Stimulated activated CD4-positive, alpha-beta T cell treated with anti-CD3 and anti-CD28 coated beads, Interleukin-4, amount 100 ng/mL, for 4 hours (primary cell): ENCODE data around the gene MED12L.

Source experiments
- DNase-seq, 2 experiments: peaks; one replicate each; pipeline ENCODE4 v3.0.0-alpha.2; 2020

Gene MED12L

GRCh38 chr3:151330379-151330778, 244.9 kb downstream of the MED12L start:
- DNase-seq = no peak

GRCh38 chr3:151330899-151331298, 245.4 kb downstream of the MED12L start:
- no peak for DNase-seq

GRCh38 chr3:151331696-151332095, 246.2 kb downstream of the MED12L start:
- DNase-seq = no peak

GRCh38 chr3:151345859-151346258, 260.4 kb downstream of the MED12L start:
- DNase-seq = no peak

- DNase-seq = no peak
Observed at GRCh38 chr3:151346292-151346691, 260.8 kb downstream of the MED12L start.

- DNase-seq = no peak
Observed at GRCh38 chr3:151347432-151347831, 262.0 kb downstream of the MED12L start.

- no peak for DNase-seq
Observed at GRCh38 chr3:151350656-151351055, 265.2 kb downstream of the MED12L start.

GRCh38 chr3:151351219-151351618, 265.8 kb downstream of the MED12L start:
- DNase-seq = no peak

- no peak for DNase-seq
Observed at GRCh38 chr3:151351648-151352047, 266.2 kb downstream of the MED12L start.

- no peak for DNase-seq
Observed at GRCh38 chr3:151356794-151357462, 271.5 kb downstream of the MED12L start.

- no peak for DNase-seq
Observed at GRCh38 chr3:151357463-151357850, 272.0 kb downstream of the MED12L start.

GRCh38 chr3:151362751-151363174, 277.3 kb downstream of the MED12L start:
- DNase-seq = no peak

GRCh38 chr3:151366993-151367392, 281.5 kb downstream of the MED12L start:
- no peak for DNase-seq

- DNase-seq = no peak
Observed at GRCh38 chr3:151367448-151367847, 282.0 kb downstream of the MED12L start.

GRCh38 chr3:151371526-151371925, 286.1 kb downstream of the MED12L start:
- no peak for DNase-seq

- DNase-seq = no peak
Observed at GRCh38 chr3:151372063-151372820, 286.8 kb downstream of the MED12L start.

GRCh38 chr3:151377768-151378385, 292.4 kb downstream of the MED12L start:
- DNase-seq = no peak

GRCh38 chr3:151379083-151379734, 293.7 kb downstream of the MED12L start:
- DNase-seq = no peak

GRCh38 chr3:151382671-151383070, 297.2 kb downstream of the MED12L start:
- DNase-seq = no peak

GRCh38 chr3:151383111-151383510, 297.6 kb downstream of the MED12L start:
- no peak for DNase-seq

- no peak for DNase-seq
Observed at GRCh38 chr3:151383956-151384355, 298.5 kb downstream of the MED12L start.

GRCh38 chr3:151384741-151385174, 299.3 kb downstream of the MED12L start, which contains the start of gene P2RY12:
Gene P2RY12 (minus strand): TSS chr3:151384753. CDS start chr3:151338845, 45,908 bp downstream.
- no peak for DNase-seq

GRCh38 chr3:151386056-151386455, 300.6 kb downstream of the MED12L start:
- DNase-seq = no peak
